ENCODE results near the gene CAND2. TPM values are rescaled to one million over a fixed set of nuclear protein-coding genes. Genes with fewer than 3 reads are reported as not detected.
"Not testable (repeated sequence)": the region's sequence is repeated elsewhere in the genome, so short reads cannot be mapped to it uniquely, and the experiment has no call there.

The CAND2 gene
- total RNA-seq, 1 donor from 2014 or later: 15.5 TPM

GRCh38 chr3:12777171-12777570 lies 19.3 kb upstream of the CAND2 start:
- no peaks in the 10 kb centered on the region for H3K36me3 Mint-ChIP-seq (ENCODE audit: low read depth)
- H3K27me3 Mint-ChIP-seq (ENCODE audit: low read depth): peaks cover 7% of the 10 kb centered on the region
- H3K9me3 Mint-ChIP-seq: no peaks in the 10 kb centered on the region
- TF ChIP-seq CTCF (conservative IDR thresholded peaks at IDR 0.05): no peak
- no peak overlapping the region for H3K27ac Mint-ChIP-seq (ENCODE audit: unreplicated experiment)
- no peak for DNase-seq (ENCODE audit: low read depth, low spot score)
- no peak overlapping the region for H3K4me3 Mint-ChIP-seq
- H3K4me1 Mint-ChIP-seq: no peaks in the 10 kb centered on the region

- Mint-ChIP-seq H3K36me3 (ENCODE audit: low read depth) (no peaks in the 10 kb centered on the region), H3K9me3 (no peaks in the 10 kb centered on the region), H3K27me3 (ENCODE audit: low read depth) (peaks cover 27% of the 10 kb centered on the region), H3K4me1 (no peaks in the 10 kb centered on the region), H3K4me3 (no peak overlapping the region), H3K27ac (ENCODE audit: unreplicated experiment) (no peak overlapping the region)
- DNase-seq (ENCODE audit: low read depth, low spot score): no peak
- no peak for TF ChIP-seq CTCF (conservative IDR thresholded peaks at IDR 0.05)
Observed at GRCh38 chr3:12780751-12781150, 15.7 kb upstream of the CAND2 start.

- no peaks in the 10 kb centered on the region for H3K36me3 Mint-ChIP-seq (ENCODE audit: low read depth)
- H3K9me3 Mint-ChIP-seq: no peaks in the 10 kb centered on the region
- no peak for TF ChIP-seq CTCF (conservative IDR thresholded peaks at IDR 0.05)
- peaks cover 39% of the 10 kb centered on the region for H3K27me3 Mint-ChIP-seq (ENCODE audit: low read depth)
- H3K27ac Mint-ChIP-seq (ENCODE audit: unreplicated experiment): no peak overlapping the region
- no peaks in the 10 kb centered on the region for H3K4me1 Mint-ChIP-seq
- H3K4me3 Mint-ChIP-seq: no peak overlapping the region
- no peak for DNase-seq (ENCODE audit: low read depth, low spot score)
Observed at GRCh38 chr3:12782172-12782815, 14.2 kb upstream of the CAND2 start.

DNA sequence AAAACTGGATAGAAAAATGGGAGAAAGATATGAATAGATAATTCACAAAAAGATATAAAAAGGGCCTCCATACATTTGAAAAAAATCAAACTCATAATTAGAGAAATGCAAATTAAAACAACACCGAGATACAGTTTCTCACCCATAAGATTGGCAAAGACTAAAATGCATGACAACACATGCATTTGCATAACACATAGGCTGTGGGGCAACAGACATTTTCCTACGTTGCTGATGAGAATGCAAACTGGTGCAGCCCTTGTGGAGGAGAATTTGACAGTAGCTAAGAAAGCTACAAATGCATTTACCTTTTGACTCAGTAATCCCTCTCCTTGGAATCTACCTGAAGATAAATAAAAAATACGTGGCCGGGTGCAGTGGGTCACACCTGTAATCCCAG lies 11.4 kb upstream of the CAND2 start:
- no peak for DNase-seq (ENCODE audit: low read depth, low spot score)
- H3K4me3 Mint-ChIP-seq: no peak overlapping the region
- peaks cover 41% of the 10 kb centered on the region for H3K27me3 Mint-ChIP-seq (ENCODE audit: low read depth)
- no peaks in the 10 kb centered on the region for H3K9me3 Mint-ChIP-seq
- no peaks in the 10 kb centered on the region for H3K4me1 Mint-ChIP-seq
- H3K27ac Mint-ChIP-seq (ENCODE audit: unreplicated experiment): no peak overlapping the region
- TF ChIP-seq CTCF (conservative IDR thresholded peaks at IDR 0.05): no peak
- no peaks in the 10 kb centered on the region for H3K36me3 Mint-ChIP-seq (ENCODE audit: low read depth)

GRCh38 chr3:12787346-12787745 lies 9.1 kb upstream of the CAND2 start:
- H3K27ac Mint-ChIP-seq (ENCODE audit: unreplicated experiment); H3K9me3 Mint-ChIP-seq; H3K4me1 Mint-ChIP-seq; H3K36me3 Mint-ChIP-seq (ENCODE audit: low read depth); H3K4me3 Mint-ChIP-seq: not testable (repeated sequence)
- DNase-seq (ENCODE audit: low read depth, low spot score): peak; percentile 76
- peak; percentile 58 for TF ChIP-seq CTCF (conservative IDR thresholded peaks at IDR 0.05)
- peaks cover 36% of the 10 kb centered on the region for H3K27me3 Mint-ChIP-seq (ENCODE audit: low read depth)

- not testable (repeated sequence) for H3K9me3 Mint-ChIP-seq; H3K4me3 Mint-ChIP-seq; H3K27ac Mint-ChIP-seq (ENCODE audit: unreplicated experiment); DNase-seq (ENCODE audit: low read depth, low spot score); H3K36me3 Mint-ChIP-seq (ENCODE audit: low read depth); H3K4me1 Mint-ChIP-seq
- peaks cover 35% of the 10 kb centered on the region for H3K27me3 Mint-ChIP-seq (ENCODE audit: low read depth)
Observed at GRCh38 chr3:12787967-12788690, 8.4 kb upstream of the CAND2 start.

Measured in neural crest cell (in vitro differentiated cells).